Glomerular visceral epithelial cell (primary cell): Measurements from ENCODE around the gene IL4R.
A peak's percentile ranks its signal among the peaks of the same experiment; 100 is the strongest.
"Not testable (repeated sequence)": the region's sequence is repeated elsewhere in the genome, so short reads cannot be mapped to it uniquely, and the experiment has no call there.

ENCODE experiments used
- DNase-seq: peaks from one replicate; pipeline ENCODE4 v3.0.0-alpha.2; 2016; ENCODE audit errors: extremely low spot score

The IL4R gene

DNA sequence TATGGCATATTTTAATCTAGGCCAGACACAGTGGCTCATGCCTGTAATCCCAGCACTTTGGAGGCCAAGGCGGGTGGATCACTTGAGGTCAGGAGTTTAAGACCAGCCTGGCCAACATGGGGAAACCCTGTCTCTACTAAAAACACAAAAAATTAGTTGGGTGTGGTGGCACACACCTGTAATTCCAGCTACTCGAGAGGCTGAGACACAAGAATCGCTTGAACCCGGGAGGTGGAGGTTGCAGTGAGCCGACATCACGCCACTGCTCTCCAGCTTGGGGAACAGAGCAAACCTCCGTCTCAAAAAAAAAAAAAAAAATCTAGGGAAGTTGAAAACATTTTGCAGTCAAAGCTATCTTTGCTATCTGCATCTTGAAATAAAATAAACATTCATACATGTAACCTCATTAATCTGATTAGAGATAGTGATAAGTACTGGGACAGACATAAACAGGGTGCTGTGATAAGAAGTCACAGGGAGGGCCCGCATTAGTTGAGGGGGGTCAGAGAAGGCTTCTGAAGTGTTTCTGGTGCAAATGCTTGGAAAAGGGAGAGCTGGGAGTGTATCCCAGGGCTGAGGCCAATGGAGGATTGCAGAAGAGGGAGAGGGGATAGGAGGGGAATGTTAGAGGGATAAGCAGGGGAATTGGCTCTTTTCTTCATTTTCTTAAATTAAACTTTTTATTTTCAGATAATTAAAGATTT lies 15.8 kb downstream of the IL4R start:
- not testable (repeated sequence) for DNase-seq

- DNase-seq, result peak; percentile 65
Observed at GRCh38 chr16:27330542-27330941, 16.8 kb downstream of the IL4R start.

GRCh38 chr16:27332105-27332504 lies 18.3 kb downstream of the IL4R start:
- no peak for DNase-seq

GRCh38 chr16:27333104-27333503 lies 19.3 kb downstream of the IL4R start:
- DNase-seq, result no peak

DNA sequence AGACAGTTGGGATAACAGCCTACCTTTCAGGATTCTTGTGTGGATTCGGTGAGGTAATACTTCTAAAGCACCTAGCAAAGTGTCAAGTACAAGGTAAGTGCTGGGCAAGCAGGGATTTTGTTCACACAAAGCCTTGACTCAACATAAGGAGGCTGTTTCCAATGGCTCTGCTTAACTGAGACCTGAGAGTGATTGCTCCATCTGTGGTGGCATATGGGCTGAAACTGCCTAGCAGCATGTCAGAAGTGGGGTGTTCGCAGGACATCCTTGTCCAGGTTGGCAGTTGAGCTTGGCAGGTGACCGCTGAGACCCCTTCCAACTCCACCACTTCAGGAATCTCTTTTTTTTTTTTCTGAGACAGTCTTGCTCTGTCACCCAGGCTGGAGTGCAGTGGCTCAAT lies 19.8 kb downstream of the IL4R start:
- DNase-seq, result no peak

GRCh38 chr16:27334192-27334764 lies 20.5 kb downstream of the IL4R start:
- DNase-seq, result no peak

- no peak for DNase-seq
Observed at GRCh38 chr16:27334838-27335237, 21.1 kb downstream of the IL4R start.

- no peak for DNase-seq
Observed at GRCh38 chr16:27335349-27336053, 21.7 kb downstream of the IL4R start.

DNA sequence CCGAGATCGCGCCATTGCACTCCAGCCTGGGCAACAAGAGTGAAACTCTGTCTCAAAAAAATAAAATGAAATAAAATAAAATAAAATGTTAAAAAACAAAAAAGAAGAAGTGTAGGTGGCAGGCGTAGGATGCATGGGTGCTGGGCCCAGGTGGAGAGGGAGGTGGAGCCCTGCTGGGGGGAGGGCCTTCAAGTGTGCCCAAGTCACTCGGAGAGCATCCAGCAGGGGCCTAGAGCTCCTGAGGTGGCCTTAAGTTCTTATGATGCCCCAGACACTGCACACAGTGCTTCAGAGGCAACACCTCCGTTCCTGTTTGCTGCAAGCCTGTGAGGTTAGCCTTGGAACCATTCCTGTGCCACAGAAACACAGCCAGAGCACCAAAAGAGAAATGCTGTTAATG lies 23.2 kb downstream of the IL4R start:
- no peak for DNase-seq

GRCh38 chr16:27339180-27339579 lies 25.4 kb downstream of the IL4R start:
- no peak for DNase-seq

- DNase-seq, result no peak
Observed at GRCh38 chr16:27340654-27341053, 26.9 kb downstream of the IL4R start.

- DNase-seq, result no peak
Observed at GRCh38 chr16:27341549-27341948, 27.8 kb downstream of the IL4R start.

DNA sequence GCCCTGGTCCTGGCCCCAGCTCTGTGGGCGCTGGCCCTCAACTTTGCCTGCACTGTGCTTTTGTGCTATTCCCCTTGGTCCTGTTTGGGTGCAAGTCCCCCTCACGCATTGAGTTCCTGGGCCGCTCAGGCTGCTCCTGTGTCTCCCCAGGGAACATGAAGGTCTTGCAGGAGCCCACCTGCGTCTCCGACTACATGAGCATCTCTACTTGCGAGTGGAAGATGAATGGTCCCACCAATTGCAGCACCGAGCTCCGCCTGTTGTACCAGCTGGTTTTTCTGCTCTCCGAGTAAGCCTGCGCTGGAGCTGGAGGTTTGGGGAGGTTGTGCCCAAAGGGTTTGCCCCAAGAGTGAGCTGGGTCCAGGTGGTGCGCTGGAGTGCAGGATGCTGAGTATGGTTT lies 28.2 kb downstream of the IL4R start:
- DNase-seq, result no peak

DNA sequence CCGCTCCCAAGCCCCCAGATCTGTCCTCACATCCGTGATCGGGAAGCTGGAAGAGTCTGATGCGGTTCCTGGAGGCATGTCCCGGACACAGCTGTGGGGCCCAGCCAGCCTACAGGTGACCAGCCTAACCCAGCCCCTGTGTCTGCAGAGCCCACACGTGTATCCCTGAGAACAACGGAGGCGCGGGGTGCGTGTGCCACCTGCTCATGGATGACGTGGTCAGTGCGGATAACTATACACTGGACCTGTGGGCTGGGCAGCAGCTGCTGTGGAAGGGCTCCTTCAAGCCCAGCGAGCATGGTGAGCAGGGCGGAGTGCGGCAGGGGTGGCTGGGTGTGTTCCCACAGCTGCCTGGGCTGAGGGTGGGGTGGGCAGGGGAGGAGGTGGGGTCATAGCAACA lies 30.9 kb downstream of the IL4R start:
- no peak for DNase-seq

DNA sequence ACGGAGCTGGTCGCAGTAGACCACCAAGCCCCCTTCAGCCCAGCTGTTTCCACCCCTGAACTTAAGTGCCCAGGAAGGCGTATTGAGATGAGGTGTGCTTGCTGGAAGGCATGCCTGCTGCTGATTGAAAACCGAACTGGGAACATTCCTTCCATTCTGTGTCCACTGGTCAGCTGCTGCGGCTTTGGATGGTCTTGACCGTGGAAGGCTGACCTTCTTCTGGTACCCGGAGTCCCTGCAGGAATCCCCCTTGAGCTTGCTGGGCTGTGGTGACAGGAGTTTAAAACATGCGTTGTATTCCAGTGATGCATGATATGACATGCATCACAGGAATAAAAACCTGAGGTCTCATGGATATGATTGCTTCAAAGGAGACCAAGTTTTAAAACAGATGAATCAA lies 31.4 kb downstream of the IL4R start:
- no peak for DNase-seq

DNA sequence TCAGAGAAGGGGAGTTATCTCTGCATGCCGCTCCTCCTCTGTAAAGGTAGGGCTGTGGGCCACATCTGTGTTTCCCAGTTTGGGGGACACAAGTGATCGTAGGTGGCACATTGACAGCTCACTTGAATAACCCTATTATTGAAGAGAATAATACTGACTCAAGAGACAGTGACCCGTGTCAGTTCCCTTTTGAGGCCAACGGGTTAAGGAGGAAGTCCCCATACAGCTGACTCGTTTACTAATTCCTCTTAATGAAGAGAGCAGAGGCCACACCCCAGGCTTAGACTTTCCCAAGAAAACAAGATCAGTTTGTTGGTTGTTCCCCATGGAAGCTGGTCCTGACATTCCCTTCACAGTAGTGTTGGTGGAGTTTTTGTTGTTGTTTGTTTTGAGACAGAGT lies 33.0 kb downstream of the IL4R start:
- DNase-seq, result no peak

GRCh38 chr16:27347930-27348685 lies 34.3 kb downstream of the IL4R start:
- DNase-seq, result no peak

DNA sequence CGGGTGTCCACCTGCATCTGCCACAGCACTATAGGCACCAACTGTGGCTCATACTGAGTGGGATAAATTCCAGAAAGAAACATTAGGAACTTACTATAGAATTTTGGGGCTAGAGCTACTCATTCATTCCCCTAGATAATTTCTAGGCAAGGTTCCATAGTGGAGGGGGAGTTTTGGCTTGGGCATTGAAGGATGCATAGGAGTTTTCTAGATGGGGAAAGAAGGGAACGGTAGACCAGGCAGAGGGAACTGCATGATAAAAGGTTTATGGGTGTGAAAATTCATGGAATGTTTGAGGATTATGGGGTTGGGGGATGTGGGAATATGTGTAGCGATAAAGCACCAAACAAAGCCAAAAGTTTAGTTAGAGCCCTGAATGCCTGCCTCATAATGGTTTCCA lies 35.5 kb downstream of the IL4R start:
- DNase-seq, result no peak

GRCh38 chr16:27350006-27350405 lies 36.2 kb downstream of the IL4R start:
- DNase-seq, result no peak

GRCh38 chr16:27351989-27352388 lies 38.2 kb downstream of the IL4R start:
- DNase-seq, result no peak

DNA sequence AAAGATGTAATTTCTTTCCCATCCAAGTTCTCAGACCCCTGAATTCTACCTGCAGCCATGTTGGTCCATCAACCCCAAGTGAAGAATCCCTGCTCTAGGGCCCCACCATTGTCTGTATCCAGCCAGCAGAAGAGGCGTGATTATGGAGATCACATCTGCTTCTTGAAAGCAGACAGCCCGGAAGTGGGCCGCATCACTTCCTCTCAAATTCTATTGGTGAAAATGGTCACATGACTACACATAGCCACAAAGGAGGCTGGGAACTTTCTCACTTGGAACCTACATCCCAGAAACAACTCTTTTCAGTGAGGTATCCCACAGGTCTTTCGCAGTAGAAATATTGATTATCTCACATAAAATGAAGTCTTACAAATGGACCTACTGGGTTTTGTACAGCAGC lies 40.1 kb downstream of the IL4R start:
- DNase-seq, result no peak

DNA sequence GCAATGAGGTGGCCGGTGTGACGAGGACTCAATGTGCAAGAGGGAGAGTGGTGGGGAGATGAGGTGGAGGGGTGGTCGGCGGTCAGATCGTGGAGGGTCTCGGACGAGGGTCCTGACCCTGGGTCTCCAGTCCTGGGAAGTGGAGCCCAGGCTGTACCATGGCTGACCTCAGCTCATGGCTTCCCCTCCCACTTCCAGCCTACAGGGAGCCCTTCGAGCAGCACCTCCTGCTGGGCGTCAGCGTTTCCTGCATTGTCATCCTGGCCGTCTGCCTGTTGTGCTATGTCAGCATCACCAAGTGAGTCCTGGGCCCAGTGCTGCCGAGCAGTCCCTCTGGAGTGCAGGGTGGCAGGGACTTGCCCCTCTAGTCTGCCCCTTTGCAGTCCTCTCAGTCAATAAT lies 41.8 kb downstream of the IL4R start:
- no peak for DNase-seq

DNA sequence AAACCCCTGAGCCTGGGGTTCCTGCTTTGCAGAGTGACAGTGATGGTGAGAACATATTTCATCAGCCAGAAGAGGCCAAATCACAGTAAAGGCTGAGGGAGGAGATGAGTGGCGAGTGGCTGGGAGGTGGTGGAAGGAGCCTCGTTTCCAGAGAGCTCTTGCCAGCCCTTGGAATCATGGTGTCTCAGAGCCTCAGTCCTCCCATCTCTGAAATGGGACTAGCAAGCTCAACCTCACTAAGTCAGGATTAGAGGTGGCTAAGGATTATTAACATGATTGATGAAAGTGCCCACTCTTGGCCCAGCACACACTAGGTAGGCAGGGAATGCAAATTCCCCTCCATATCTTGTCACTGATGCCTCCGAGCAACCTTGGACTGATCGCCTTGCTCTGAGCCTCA lies 43.0 kb downstream of the IL4R start:
- DNase-seq, result no peak
